GM19238 (cell line): ENCODE data around the gene SYNPO2.

Experiments used
- DNase-seq: peaks from one replicate; pipeline ENCODE4 v3.0.0; 2011; ENCODE audit warnings: low spot score; ENCODE audit not compliant: insufficient read length

SYNPO2 gene

DNA sequence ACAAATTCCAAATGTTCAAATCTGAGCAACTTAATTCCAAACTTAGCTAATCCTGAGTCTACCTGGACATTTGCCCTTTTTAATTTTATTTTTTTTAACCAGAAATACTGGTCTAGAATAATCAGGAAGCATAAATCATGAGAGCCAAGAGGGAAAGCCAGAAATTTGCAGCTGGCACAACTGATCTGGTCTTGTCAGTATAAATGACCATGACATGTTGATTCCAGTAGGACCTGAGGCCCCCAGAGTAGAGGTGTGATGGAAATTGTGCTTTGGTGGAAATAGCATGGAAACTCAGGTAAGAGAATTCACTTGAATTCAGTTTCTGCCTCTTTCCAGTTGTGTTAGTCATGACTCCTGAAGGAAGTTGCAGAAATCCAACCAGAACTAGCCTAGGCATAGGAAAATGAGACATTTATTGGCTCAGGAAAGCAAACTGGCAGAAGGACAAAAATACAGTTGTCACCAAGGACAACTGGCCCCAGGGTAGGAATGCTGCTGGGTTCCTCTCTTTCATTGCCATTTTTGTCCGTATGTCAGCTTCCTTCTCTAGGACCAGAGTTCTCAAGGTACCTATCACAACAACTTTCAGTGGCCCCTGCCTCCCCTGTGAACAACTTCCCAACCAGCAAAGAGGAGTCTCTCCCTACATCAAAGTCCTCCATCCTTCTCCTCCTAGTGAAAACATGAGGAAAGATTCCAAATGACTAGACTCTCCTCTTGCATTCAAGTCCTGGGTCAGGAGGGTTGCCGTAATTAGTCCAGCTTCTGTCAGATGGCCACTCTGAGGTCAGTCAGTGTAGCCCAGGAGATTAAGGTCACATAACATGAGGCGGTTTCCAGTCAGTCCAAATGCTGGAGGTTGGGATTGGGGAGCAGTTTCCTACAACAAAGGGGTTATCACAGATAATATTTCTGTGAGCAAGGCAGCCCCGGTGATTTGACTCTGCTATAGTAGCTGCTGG is 217.7 kb downstream of the SYNPO2 start:
- DNase-seq: no peak

DNA sequence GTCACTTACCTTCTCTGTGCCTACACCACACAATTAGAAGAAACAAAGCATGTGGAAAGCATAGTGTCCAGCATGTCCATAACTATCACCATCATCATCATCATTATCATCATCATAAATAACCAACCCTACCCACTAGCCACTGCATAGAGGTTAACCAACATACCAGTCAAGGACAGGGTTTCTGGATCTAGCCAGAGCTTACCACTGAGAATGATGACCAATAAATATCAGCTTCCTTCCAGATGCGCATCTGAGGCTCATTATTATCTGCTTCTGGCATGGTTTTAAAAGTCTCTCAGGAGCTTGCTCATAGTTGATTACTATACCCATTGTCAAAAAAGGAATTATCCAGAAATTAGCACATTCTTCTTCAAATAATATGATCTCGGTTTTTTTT is 221.5 kb downstream of the SYNPO2 start:
- DNase-seq: no peak
